Ecto neural progenitor cell (in vitro differentiated cells): ENCODE measurements around the gene NEDD4L.

Experiments used
- DNase-seq: peaks from one replicate; pipeline ENCODE4 v3.0.0-alpha.2; 2018; ENCODE audit warnings: low spot score

NEDD4L gene

GRCh38 chr18:58052960-58053359, 8.9 kb downstream of the NEDD4L start:
- no peak for DNase-seq

- DNase-seq: no peak
Observed at GRCh38 chr18:58054041-58054781, 10.2 kb downstream of the NEDD4L start.

GRCh38 chr18:58055890-58056558, 12.0 kb downstream of the NEDD4L start:
- no peak for DNase-seq

GRCh38 chr18:58056852-58057251, 12.8 kb downstream of the NEDD4L start:
- DNase-seq: no peak

- no peak for DNase-seq
Observed at GRCh38 chr18:58057291-58057965, 13.4 kb downstream of the NEDD4L start.

- DNase-seq: no peak
Observed at GRCh38 chr18:58058720-58059119, 14.7 kb downstream of the NEDD4L start.

- no peak for DNase-seq
Observed at GRCh38 chr18:58060254-58060653, 16.2 kb downstream of the NEDD4L start.

- DNase-seq: no peak
Observed at GRCh38 chr18:58061349-58061748, 17.3 kb downstream of the NEDD4L start.

- no peak for DNase-seq
Observed at GRCh38 chr18:58064406-58064998, 20.5 kb downstream of the NEDD4L start.

- no peak for DNase-seq
Observed at GRCh38 chr18:58065956-58066355, 21.9 kb downstream of the NEDD4L start.

GRCh38 chr18:58067601-58068000, 23.6 kb downstream of the NEDD4L start:
- no peak for DNase-seq

GRCh38 chr18:58069099-58069498, 25.1 kb downstream of the NEDD4L start:
- DNase-seq: no peak

GRCh38 chr18:58069721-58070292, 25.8 kb downstream of the NEDD4L start:
- DNase-seq: no peak

- no peak for DNase-seq
Observed at GRCh38 chr18:58076052-58076451, 32.0 kb downstream of the NEDD4L start.

- DNase-seq: no peak
Observed at GRCh38 chr18:58077329-58077728, 33.3 kb downstream of the NEDD4L start.

- DNase-seq: no peak
Observed at GRCh38 chr18:58078889-58079573, 35.0 kb downstream of the NEDD4L start.

GRCh38 chr18:58080451-58080850, 36.4 kb downstream of the NEDD4L start:
- DNase-seq: no peak

- DNase-seq: no peak
Observed at GRCh38 chr18:58087928-58088690, 44.1 kb downstream of the NEDD4L start.

- DNase-seq: no peak
Observed at GRCh38 chr18:58088691-58089065, 44.7 kb downstream of the NEDD4L start.

GRCh38 chr18:58091099-58091611, 47.1 kb downstream of the NEDD4L start:
- no peak for DNase-seq

- no peak for DNase-seq
Observed at GRCh38 chr18:58093311-58093803, 49.3 kb downstream of the NEDD4L start.
